SW480 (cell line): ENCODE measurements around the gene SLC35A3.
A peak's percentile ranks its signal among the peaks of the same experiment; 100 is the strongest.
"Not testable (repeated sequence)": the region's sequence is repeated elsewhere in the genome, so short reads cannot be mapped to it uniquely, and the experiment has no call there.

Experiments
- DNase-seq: peaks from one replicate; pipeline ENCODE4 v3.0.0-alpha.2; 2016; ENCODE audit warnings: low spot score

SLC35A3 gene

GRCh38 chr1:99975529-99975928 lies 5.7 kb downstream of the SLC35A3 start:
- no peak for DNase-seq

- DNase-seq, result not testable (repeated sequence)
Measured at GRCh38 chr1:99977326-99977725, 7.5 kb downstream of the SLC35A3 start.

GRCh38 chr1:99978218-99978617 lies 8.4 kb downstream of the SLC35A3 start:
- no peak for DNase-seq

- DNase-seq, result no peak
Measured at GRCh38 chr1:99979091-99979490, 9.3 kb downstream of the SLC35A3 start.

- no peak for DNase-seq
Measured at GRCh38 chr1:99980928-99981327, 11.1 kb downstream of the SLC35A3 start.

GRCh38 chr1:99986656-99987225 lies 16.9 kb downstream of the SLC35A3 start:
- DNase-seq, result no peak

GRCh38 chr1:99988210-99988765 lies 18.5 kb downstream of the SLC35A3 start:
- DNase-seq, result no peak

- DNase-seq, result no peak
Measured at GRCh38 chr1:99992044-99992722, 22.4 kb downstream of the SLC35A3 start.

GRCh38 chr1:99992760-99993467 lies 23.1 kb downstream of the SLC35A3 start:
- DNase-seq, result no peak

GRCh38 chr1:99993468-99993845 lies 23.7 kb downstream of the SLC35A3 start:
- no peak for DNase-seq

- no peak for DNase-seq
Measured at GRCh38 chr1:99994496-99994895, 24.7 kb downstream of the SLC35A3 start.

- no peak for DNase-seq
Measured at GRCh38 chr1:99996951-99997350, 27.2 kb downstream of the SLC35A3 start.

- no peak for DNase-seq
Measured at GRCh38 chr1:100001462-100001861, 31.7 kb downstream of the SLC35A3 start.

- DNase-seq, result no peak
Measured at GRCh38 chr1:100005424-100005823, 35.6 kb downstream of the SLC35A3 start.

GRCh38 chr1:100006688-100007087 lies 36.9 kb downstream of the SLC35A3 start:
- DNase-seq, result no peak

- no peak for DNase-seq
Measured at GRCh38 chr1:100009458-100009857, 39.7 kb downstream of the SLC35A3 start.

- no peak for DNase-seq
Measured at GRCh38 chr1:100010804-100011203, 41.0 kb downstream of the SLC35A3 start.

GRCh38 chr1:100019220-100019619 lies 49.4 kb downstream of the SLC35A3 start:
- DNase-seq, result no peak

- no peak for DNase-seq
Measured at GRCh38 chr1:100023482-100023881, 53.7 kb downstream of the SLC35A3 start.

GRCh38 chr1:100027212-100027611 lies 57.4 kb downstream of the SLC35A3 start:
- no peak for DNase-seq

- DNase-seq, result no peak
Measured at GRCh38 chr1:100028765-100029164, 59.0 kb downstream of the SLC35A3 start.

- peak; percentile 11 for DNase-seq
Measured at GRCh38 chr1:100034470-100034869, 64.7 kb downstream of the SLC35A3 start.

GRCh38 chr1:100035214-100035613 lies 65.4 kb downstream of the SLC35A3 start:
- no peak for DNase-seq
